HepG2 (cell line): ENCODE results near the gene B3GALNT2. TPM values are rescaled to one million over a fixed set of nuclear protein-coding genes. Genes with fewer than 3 reads are reported as not detected.

Experiments used
- CEBPZ ChIP-seq: IDR thresholded peaks from 2 replicates; pipeline ENCODE4 v1.6.1; 2012; ENCODE audit warnings: low read length, improper control_type of control experiment
- ELK4 ChIP-seq: sonication (generic); formaldehyde crosslinking; IDR thresholded peaks from 2 replicates; pipeline ENCODE4 v1.9.0; 2021; ENCODE audit warnings: missing genetic modification reagents, borderline replicate concordance
- KLF11 ChIP-seq: IDR thresholded peaks from 2 replicates; pipeline ENCODE4 v1.6.1; 2016; ENCODE audit warnings: missing compliant biosample characterization
- NBN ChIP-seq: fragments of 450-650 bp; conservative IDR thresholded peaks from 2 replicates; pipeline ENCODE4 v1.6.1; 2017
- NKX3-1 ChIP-seq: sonication (generic); formaldehyde crosslinking; IDR thresholded peaks from 2 replicates; pipeline ENCODE4 v1.5.0; 2020; ENCODE audit warnings: missing genetic modification reagents
- PCBP1 ChIP-seq: fragments of 200-400 bp; formaldehyde crosslinking; IDR thresholded peaks from 2 replicates; pipeline ENCODE4 v1.6.1; 2017; ENCODE audit warnings: mild to moderate bottlenecking, low read depth, low read length, borderline replicate concordance
- PPARG ChIP-seq: conservative IDR thresholded peaks from 2 replicates; pipeline ENCODE4 v1.6.1; 2016; ENCODE audit warnings: missing biosample characterization, missing genetic modification reagents
- RBAK ChIP-seq: sonication (generic); formaldehyde crosslinking; IDR thresholded peaks from 2 replicates; pipeline ENCODE4 v1.5.1; 2020; ENCODE audit warnings: mild to moderate bottlenecking, missing genetic modification reagents
- SSRP1 ChIP-seq: IDR thresholded peaks from 2 replicates; pipeline ENCODE4 v1.6.1; 2016; ENCODE audit warnings: control low read depth
- STAT5B ChIP-seq: sonication (generic); formaldehyde crosslinking; IDR thresholded peaks from 2 replicates; pipeline ENCODE4 v1.4.0; 2020; ENCODE audit warnings: missing genetic modification reagents
- THAP7 ChIP-seq: sonication (generic); formaldehyde crosslinking; IDR thresholded peaks from 2 replicates; pipeline ENCODE4 v1.8.1; 2023; ENCODE audit warnings: mild to moderate bottlenecking, missing genetic modification reagents
- ZBTB26 ChIP-seq: IDR thresholded peaks from 2 replicates; pipeline ENCODE4 v1.6.1; 2016; ENCODE audit warnings: missing compliant biosample characterization, missing genetic modification reagents, borderline replicate concordance
- ZNF230 ChIP-seq: sonication (generic); formaldehyde crosslinking; IDR thresholded peaks from 2 replicates; pipeline ENCODE4 v1.4.0; 2020; ENCODE audit warnings: mild to moderate bottlenecking, missing genetic modification reagents
- ZNF235 ChIP-seq: sonication (generic); formaldehyde crosslinking; IDR thresholded peaks from 2 replicates; pipeline ENCODE4 v1.8.1; 2023; ENCODE audit warnings: mild to moderate bottlenecking, missing genetic modification reagents, borderline replicate concordance
- ZNF274 ChIP-seq: sonication (generic); formaldehyde crosslinking; IDR thresholded peaks from 2 replicates; pipeline ENCODE4 v1.5.1; 2020; ENCODE audit warnings: mild to moderate bottlenecking, missing genetic modification reagents
- ZNF331 ChIP-seq: sonication (generic); formaldehyde crosslinking; IDR thresholded peaks from 2 replicates; pipeline ENCODE4 v1.4.0; 2020; ENCODE audit warnings: missing genetic modification reagents
- ZNF550 ChIP-seq: sonication (generic); formaldehyde crosslinking; IDR thresholded peaks from 2 replicates; pipeline ENCODE4 v1.4.0; 2020; ENCODE audit warnings: mild to moderate bottlenecking, missing genetic modification reagents, borderline replicate concordance
- ZNF557 ChIP-seq: sonication (generic); formaldehyde crosslinking; IDR thresholded peaks from 2 replicates; pipeline ENCODE4 v1.4.0; 2020; ENCODE audit warnings: missing genetic modification reagents
- ZNF605 ChIP-seq: sonication (generic); formaldehyde crosslinking; IDR thresholded peaks from 2 replicates; pipeline ENCODE4 v1.8.0; 2022; ENCODE audit warnings: mild to moderate bottlenecking, missing genetic modification reagents
- polyA plus RNA-seq, 8 experiments: library from polyadenylated mRNA; depleted of rRNA in 3 of 8; stranded (reverse) in 7 of 8; unstranded in 1 of 8; fragments of >200 nt; fragmentation: Illumina TruSeq in 4 of 8; extraction: Trizol in 4 of 8; gene quantifications; 2 replicates each; pipeline versions ENCODE4 v1.2.1 to v1.2.3, GENCODE V29; 2011 to 2016; ENCODE audit warnings: low read depth in 4 of 8, missing spikeins in 1 of 8, mixed read lengths in 1 of 8; ENCODE audit not compliant: insufficient read depth in 1 of 8
- total RNA-seq, 5 experiments: library from RNA; depleted of rRNA; stranded (reverse); fragments of >200 nt; fragmentation: Illumina TruSeq; extraction: Trizol; gene quantifications; 2 replicates each; pipeline ENCODE4 v1.2.3, GENCODE V29; 2016; ENCODE audit warnings: low read depth in 1 of 5
- TF ChIP-seq, protein P1 (sequence below): sonication (generic); formaldehyde crosslinking; IDR thresholded peaks from 2 replicates; pipeline ENCODE4 v1.5.1; 2020; ENCODE audit warnings: missing genetic modification reagents, mild to moderate bottlenecking, borderline replicate concordance
- TF ChIP-seq, protein P2 (sequence below): sonication (generic); formaldehyde crosslinking; IDR thresholded peaks from 2 replicates; pipeline ENCODE4 v1.9.0; 2022; ENCODE audit warnings: low read depth, missing genetic modification reagents

B3GALNT2 gene
- total and polyA plus RNA-seq, 2 of the 13 experiments (the other 11 are each of a cell fraction or from before 2014, with no cell fraction given): 16.5 to 28.9 TPM

GRCh38 chr1:235504122-235504493 lies at the start of gene B3GALNT2 (continued):
- TF ChIP-seq, protein P1, sequence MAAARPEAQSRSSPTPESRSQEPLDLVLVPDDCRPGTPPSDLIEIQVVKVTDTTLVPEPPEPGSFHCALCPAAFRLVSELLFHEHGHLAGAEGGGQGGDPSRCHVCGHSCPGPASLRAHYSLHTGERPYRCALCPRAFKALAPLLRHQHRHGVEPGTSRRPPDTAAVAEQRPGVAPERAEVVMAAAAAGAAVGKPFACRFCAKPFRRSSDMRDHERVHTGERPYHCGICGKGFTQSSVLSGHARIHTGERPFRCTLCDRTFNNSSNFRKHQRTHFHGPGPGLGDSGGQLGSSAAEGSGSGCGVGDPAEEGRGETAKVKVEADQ: no peak; the same call in 1 of the 2 replicates
- TF ChIP-seq ZNF557: no peak
- TF ChIP-seq NKX3-1: no peak
- no peak for TF ChIP-seq NBN
- no peak for TF ChIP-seq RBAK (CRISPR knock-in tag)
- no peak for TF ChIP-seq ZBTB26
- no peak for TF ChIP-seq ZNF550
- no peak for TF ChIP-seq SSRP1 (CRISPR knock-in tag)
- TF ChIP-seq PCBP1: no peak
- no peak for TF ChIP-seq ELK4 (CRISPR knock-in tag)
- no peak for TF ChIP-seq ZNF331 (CRISPR knock-in tag)
- no peak for TF ChIP-seq STAT5B
- TF ChIP-seq ZNF274 (CRISPR knock-in tag): no peak
- TF ChIP-seq, protein P2, sequence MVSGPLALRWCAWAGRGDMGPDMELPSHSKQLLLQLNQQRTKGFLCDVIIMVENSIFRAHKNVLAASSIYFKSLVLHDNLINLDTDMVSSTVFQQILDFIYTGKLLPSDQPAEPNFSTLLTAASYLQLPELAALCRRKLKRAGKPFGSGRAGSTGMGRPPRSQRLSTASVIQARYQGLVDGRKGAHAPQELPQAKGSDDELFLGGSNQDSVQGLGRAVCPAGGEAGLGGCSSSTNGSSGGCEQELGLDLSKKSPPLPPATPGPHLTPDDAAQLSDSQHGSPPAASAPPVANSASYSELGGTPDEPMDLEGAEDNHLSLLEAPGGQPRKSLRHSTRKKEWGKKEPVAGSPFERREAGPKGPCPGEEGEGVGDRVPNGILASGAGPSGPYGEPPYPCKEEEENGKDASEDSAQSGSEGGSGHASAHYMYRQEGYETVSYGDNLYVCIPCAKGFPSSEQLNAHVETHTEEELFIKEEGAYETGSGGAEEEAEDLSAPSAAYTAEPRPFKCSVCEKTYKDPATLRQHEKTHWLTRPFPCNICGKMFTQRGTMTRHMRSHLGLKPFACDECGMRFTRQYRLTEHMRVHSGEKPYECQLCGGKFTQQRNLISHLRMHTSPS (CRISPR knock-in tag): no peak
- peak; percentile 81; the same call in 1 of the 2 replicates for TF ChIP-seq ZNF230 (CRISPR knock-in tag)
- no peak for TF ChIP-seq CEBPZ
- no peak for TF ChIP-seq ZNF235 (CRISPR knock-in tag)
- no peak for TF ChIP-seq THAP7 (CRISPR knock-in tag)
- TF ChIP-seq ZNF605: no peak
- no peak for TF ChIP-seq KLF11 (CRISPR knock-in tag)
- TF ChIP-seq PPARG (CRISPR knock-in tag): no peak
